ENCODE measurements around the gene MPZL2. TPM values are rescaled to one million over a fixed set of nuclear protein-coding genes. Genes with fewer than 3 reads are reported as not detected.

MPZL2 gene
- total and polyA plus RNA-seq, 2 of the 13 experiments (the other 11 are each of a cell fraction or from before 2014, with no cell fraction given), result 27.9 to 53.7 TPM

DNA sequence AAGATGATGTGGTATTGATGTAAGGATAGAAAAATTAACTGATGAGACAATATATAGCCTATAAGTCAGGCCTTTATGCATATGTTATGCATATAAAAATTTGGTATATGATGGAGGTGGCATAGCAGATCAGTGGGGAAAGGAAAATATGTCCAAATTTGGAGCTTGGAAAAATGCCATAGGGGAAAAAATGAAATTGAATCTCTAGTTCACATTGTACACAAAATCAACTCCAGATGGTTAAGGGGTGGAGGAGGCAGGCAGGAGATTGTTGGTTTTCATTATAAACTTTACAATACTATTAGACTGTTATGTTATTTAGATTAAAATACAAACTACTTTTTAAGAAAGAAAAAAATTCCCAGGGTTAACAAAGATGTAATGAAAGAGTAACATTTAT, 25.3 kb upstream of the MPZL2 start (continued):
- TF ChIP-seq ZNF550 (CRISPR knock-in tag; IDR thresholded peaks at IDR 0.05; ENCODE audit: borderline replicate concordance) (no peak), FOXA1 (IDR thresholded peaks at IDR 0.05) (no peak), FOXA1 (CRISPR knock-in tag; IDR thresholded peaks at IDR 0.05) (no peak), ZNF776 (CRISPR knock-in tag; IDR thresholded peaks at IDR 0.05) (no peak), RARG (CRISPR knock-in tag; IDR thresholded peaks at IDR 0.05; ENCODE audit: low read depth) (no peak), ZNF749 (CRISPR knock-in tag; IDR thresholded peaks at IDR 0.05; ENCODE audit: borderline replicate concordance) (no peak)
- TF ChIP-seq, protein P1, sequence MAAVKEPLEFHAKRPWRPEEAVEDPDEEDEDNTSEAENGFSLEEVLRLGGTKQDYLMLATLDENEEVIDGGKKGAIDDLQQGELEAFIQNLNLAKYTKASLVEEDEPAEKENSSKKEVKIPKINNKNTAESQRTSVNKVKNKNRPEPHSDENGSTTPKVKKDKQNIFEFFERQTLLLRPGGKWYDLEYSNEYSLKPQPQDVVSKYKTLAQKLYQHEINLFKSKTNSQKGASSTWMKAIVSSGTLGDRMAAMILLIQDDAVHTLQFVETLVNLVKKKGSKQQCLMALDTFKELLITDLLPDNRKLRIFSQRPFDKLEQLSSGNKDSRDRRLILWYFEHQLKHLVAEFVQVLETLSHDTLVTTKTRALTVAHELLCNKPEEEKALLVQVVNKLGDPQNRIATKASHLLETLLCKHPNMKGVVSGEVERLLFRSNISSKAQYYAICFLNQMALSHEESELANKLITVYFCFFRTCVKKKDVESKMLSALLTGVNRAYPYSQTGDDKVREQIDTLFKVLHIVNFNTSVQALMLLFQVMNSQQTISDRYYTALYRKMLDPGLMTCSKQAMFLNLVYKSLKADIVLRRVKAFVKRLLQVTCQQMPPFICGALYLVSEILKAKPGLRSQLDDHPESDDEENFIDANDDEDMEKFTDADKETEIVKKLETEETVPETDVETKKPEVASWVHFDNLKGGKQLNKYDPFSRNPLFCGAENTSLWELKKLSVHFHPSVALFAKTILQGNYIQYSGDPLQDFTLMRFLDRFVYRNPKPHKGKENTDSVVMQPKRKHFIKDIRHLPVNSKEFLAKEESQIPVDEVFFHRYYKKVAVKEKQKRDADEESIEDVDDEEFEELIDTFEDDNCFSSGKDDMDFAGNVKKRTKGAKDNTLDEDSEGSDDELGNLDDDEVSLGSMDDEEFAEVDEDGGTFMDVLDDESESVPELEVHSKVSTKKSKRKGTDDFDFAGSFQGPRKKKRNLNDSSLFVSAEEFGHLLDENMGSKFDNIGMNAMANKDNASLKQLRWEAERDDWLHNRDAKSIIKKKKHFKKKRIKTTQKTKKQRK (IDR thresholded peaks at IDR 0.05; ENCODE audit: low read length), result no peak
- TF ChIP-seq, protein P2, sequence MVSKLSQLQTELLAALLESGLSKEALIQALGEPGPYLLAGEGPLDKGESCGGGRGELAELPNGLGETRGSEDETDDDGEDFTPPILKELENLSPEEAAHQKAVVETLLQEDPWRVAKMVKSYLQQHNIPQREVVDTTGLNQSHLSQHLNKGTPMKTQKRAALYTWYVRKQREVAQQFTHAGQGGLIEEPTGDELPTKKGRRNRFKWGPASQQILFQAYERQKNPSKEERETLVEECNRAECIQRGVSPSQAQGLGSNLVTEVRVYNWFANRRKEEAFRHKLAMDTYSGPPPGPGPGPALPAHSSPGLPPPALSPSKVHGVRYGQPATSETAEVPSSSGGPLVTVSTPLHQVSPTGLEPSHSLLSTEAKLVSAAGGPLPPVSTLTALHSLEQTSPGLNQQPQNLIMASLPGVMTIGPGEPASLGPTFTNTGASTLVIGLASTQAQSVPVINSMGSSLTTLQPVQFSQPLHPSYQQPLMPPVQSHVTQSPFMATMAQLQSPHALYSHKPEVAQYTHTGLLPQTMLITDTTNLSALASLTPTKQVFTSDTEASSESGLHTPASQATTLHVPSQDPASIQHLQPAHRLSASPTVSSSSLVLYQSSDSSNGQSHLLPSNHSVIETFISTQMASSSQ (IDR thresholded peaks at IDR 0.05; ENCODE audit: low read depth), result no peak
- TF ChIP-seq, protein P2 (CRISPR knock-in tag; IDR thresholded peaks at IDR 0.05; ENCODE audit: borderline replicate concordance), result no peak
